ENCODE data around the gene MED27. TPM values are rescaled to one million over a fixed set of nuclear protein-coding genes. Genes with fewer than 3 reads are reported as not detected.

MED27 gene
- total and polyA plus RNA-seq, 8 donors = 0.87 to 21.9 (median 12.7) TPM

DNA sequence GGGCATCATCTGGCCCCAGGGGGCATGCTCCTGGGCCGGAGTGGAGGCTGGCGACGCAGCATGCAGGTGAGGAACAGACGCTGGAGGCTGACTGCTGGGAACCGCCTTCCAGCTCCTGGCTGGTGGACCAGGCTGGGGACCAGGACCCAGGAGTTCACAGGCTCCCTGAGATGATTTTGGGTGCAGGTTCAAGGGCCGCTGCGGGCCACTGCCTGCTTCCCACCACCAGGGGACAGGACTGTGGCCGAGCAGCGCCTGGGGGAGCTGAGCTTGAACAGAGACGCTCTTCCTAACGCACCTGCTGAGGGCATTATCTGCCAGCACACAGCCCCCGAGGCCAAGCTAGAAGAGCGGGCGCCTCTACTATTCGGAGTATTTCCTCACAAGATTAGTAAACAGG is 207.7 kb downstream of the MED27 start:
- 90 to 93% (median 92%) methylated on average over 15 of the region's 15 CpGs for WGBS, 5 donors
- no peak overlapping the region for H3K4me3 ChIP-seq
- H3K4me1 ChIP-seq = no peaks in the 10 kb centered on the region
- DNase-seq = no peak
- no peaks in the 10 kb centered on the region for H3K27me3 ChIP-seq
- TF ChIP-seq, protein P1, sequence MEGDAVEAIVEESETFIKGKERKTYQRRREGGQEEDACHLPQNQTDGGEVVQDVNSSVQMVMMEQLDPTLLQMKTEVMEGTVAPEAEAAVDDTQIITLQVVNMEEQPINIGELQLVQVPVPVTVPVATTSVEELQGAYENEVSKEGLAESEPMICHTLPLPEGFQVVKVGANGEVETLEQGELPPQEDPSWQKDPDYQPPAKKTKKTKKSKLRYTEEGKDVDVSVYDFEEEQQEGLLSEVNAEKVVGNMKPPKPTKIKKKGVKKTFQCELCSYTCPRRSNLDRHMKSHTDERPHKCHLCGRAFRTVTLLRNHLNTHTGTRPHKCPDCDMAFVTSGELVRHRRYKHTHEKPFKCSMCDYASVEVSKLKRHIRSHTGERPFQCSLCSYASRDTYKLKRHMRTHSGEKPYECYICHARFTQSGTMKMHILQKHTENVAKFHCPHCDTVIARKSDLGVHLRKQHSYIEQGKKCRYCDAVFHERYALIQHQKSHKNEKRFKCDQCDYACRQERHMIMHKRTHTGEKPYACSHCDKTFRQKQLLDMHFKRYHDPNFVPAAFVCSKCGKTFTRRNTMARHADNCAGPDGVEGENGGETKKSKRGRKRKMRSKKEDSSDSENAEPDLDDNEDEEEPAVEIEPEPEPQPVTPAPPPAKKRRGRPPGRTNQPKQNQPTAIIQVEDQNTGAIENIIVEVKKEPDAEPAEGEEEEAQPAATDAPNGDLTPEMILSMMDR (IDR thresholded peaks at IDR 0.05) = no peak
- TF ChIP-seq POLR2A (IDR thresholded peaks at IDR 0.05) (no peak), EP300 (IDR thresholded peaks at IDR 0.05) (no peak), POLR2AphosphoS5 (IDR thresholded peaks at IDR 0.05) (no peak)
- no peak overlapping the region for H3K27ac ChIP-seq
- H3K9me3 ChIP-seq = no peaks in the 10 kb centered on the region
- peaks cover 0 to 35% (median 19%) of the 10 kb centered on the region in 4 donors for H3K36me3 ChIP-seq
- intact Hi-C loops (cut with DNase I; ENCODE audit: low total_unique reads) = no loop called here

GRCh38 chr9:131870156-131870555 is 209.5 kb downstream of the MED27 start:
- Histone ChIP-seq H3K27me3 (no peaks in the 10 kb centered on the region), H3K36me3 (peaks cover 0 to 29% (median 16%) of the 10 kb centered on the region in 4 donors), H3K4me3 (no peak overlapping the region), H3K27ac (no peak overlapping the region), H3K4me1 (no peaks in the 10 kb centered on the region), H3K9me3 (no peaks in the 10 kb centered on the region)
- WGBS, 5 donors = 89 to 95% (median 94%) methylated on average over 9 to 12 of the region's 12 CpGs
- TF ChIP-seq, protein P1 (IDR thresholded peaks at IDR 0.05) = no peak
- TF ChIP-seq POLR2A (IDR thresholded peaks at IDR 0.05) (no peak), EP300 (IDR thresholded peaks at IDR 0.05) (no peak), POLR2AphosphoS5 (IDR thresholded peaks at IDR 0.05) (no peak)
- DNase-seq = no peak
- intact Hi-C loops (cut with DNase I; ENCODE audit: low total_unique reads) = no loop called here

- 78 to 92% (median 90%) methylated on average over 8 of the region's 8 CpGs for WGBS, 5 donors
- H3K9me3 ChIP-seq = no peaks in the 10 kb centered on the region
Measured at GRCh38 chr9:131869348-131869747, 210.3 kb downstream of the MED27 start.

DNA sequence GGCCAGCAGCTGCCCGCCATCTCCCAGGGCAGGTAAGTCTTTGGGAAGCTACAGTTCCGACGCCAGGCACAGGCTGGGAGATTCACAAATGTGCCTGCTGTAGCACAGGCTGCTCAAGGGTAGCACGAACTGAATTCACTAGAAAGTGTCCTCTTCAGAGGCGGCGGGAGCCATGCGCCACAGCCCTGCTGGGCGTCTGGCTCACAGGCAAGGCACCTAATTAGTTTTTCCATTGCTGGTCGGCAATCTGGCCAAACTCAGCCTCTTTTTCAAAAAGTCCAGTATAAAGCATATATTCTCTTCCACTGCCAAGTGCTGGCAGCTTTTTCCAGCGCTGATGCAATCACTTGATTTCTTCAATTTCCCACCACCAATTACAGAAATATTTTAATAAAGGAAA is 210.9 kb downstream of the MED27 start:
- H3K27ac ChIP-seq = no peak overlapping the region
- intact Hi-C loops (cut with DNase I; ENCODE audit: low total_unique reads) = no loop called here
- no peak overlapping the region for H3K4me3 ChIP-seq
- DNase-seq = peak in 1 of 2 donors; percentile 72
- H3K9me3 ChIP-seq = no peaks in the 10 kb centered on the region
- no peak for TF ChIP-seq EP300 (IDR thresholded peaks at IDR 0.05)
- TF ChIP-seq POLR2AphosphoS5 (IDR thresholded peaks at IDR 0.05) = no peak
- no peak for TF ChIP-seq POLR2A (IDR thresholded peaks at IDR 0.05)
- TF ChIP-seq, protein P1 (IDR thresholded peaks at IDR 0.05) = no peak
- H3K27me3 ChIP-seq = no peaks in the 10 kb centered on the region
- 87 to 93% (median 91%) methylated on average over 10 of the region's 10 CpGs for WGBS, 5 donors
- H3K4me1 ChIP-seq = no peaks in the 10 kb centered on the region
- peaks cover 0 to 19% (median 9%) of the 10 kb centered on the region in 4 donors for H3K36me3 ChIP-seq

More at GRCh38 chr9:131869348-131869747, 210.3 kb downstream of the MED27 start:
- intact Hi-C loops (cut with DNase I; ENCODE audit: low total_unique reads) = no loop called here
- Histone ChIP-seq H3K27me3 (no peaks in the 10 kb centered on the region), H3K27ac (no peak overlapping the region), H3K4me1 (no peaks in the 10 kb centered on the region), H3K36me3 (peaks cover 0 to 22% (median 12%) of the 10 kb centered on the region in 4 donors), H3K4me3 (no peak overlapping the region)
- TF ChIP-seq POLR2A (IDR thresholded peaks at IDR 0.05) = no peak
- TF ChIP-seq, protein P1 (IDR thresholded peaks at IDR 0.05) = no peak
- no peak for TF ChIP-seq POLR2AphosphoS5 (IDR thresholded peaks at IDR 0.05)
- TF ChIP-seq EP300 (IDR thresholded peaks at IDR 0.05) = no peak
- DNase-seq = no peak
